DOHH2 (cell line): ENCODE results near the gene SCN5A.

Experiments used
- H3F3A ChIP-seq: fragments of 200-600 bp; sonication (generic), shearing (Covaris generic); 2 replicates; pipeline ENCODE4 v1.6.0; 2016; ENCODE audit warnings: antibody characterized with exemption, mild to moderate bottlenecking; ENCODE audit not compliant: control insufficient read depth, insufficient read depth
- H3K27ac ChIP-seq: fragments of 200-600 bp; sonication (generic); 2 replicates; pipeline ENCODE4 v1.5.1; 2014; ENCODE audit warnings: low read depth, mild to moderate bottlenecking, low read length, moderate library complexity
- H3K27me3 ChIP-seq: fragments of 200-600 bp; sonication (generic); 2 replicates; pipeline ENCODE4 v1.6.1; 2014; ENCODE audit warnings: mild to moderate bottlenecking, low read length, mixed read lengths; ENCODE audit not compliant: control insufficient read depth
- H3K36me3 ChIP-seq: fragments of 200-600 bp; sonication (generic); 2 replicates; pipeline ENCODE4 v1.6.1; 2014; ENCODE audit warnings: mild to moderate bottlenecking, low read length, moderate library complexity, mixed read lengths; ENCODE audit not compliant: control insufficient read depth
- H3K4me1 ChIP-seq: fragments of 200-600 bp; sonication (generic); 2 replicates; pipeline ENCODE4 v1.6.1; 2014; ENCODE audit warnings: mild to moderate bottlenecking, low read length, mixed read lengths; ENCODE audit not compliant: control insufficient read depth
- H3K4me2 ChIP-seq: fragments of 200-600 bp; sonication (generic); 2 replicates; pipeline ENCODE4 v1.6.0; 2014; ENCODE audit warnings: mild to moderate bottlenecking, low read length, moderate library complexity
- H3K4me3 ChIP-seq: fragments of 200-600 bp; sonication (generic); 2 replicates; pipeline ENCODE4 v1.5.1; 2014; ENCODE audit warnings: mild to moderate bottlenecking, low read length, mixed read lengths
- H3K79me2 ChIP-seq: fragments of 200-600 bp; sonication (generic); 2 replicates; pipeline ENCODE4 v1.6.1; 2014; ENCODE audit warnings: mild to moderate bottlenecking, low read length, mixed read lengths; ENCODE audit not compliant: control insufficient read depth
- H3K9me2 ChIP-seq: fragments of 200-600 bp; sonication (generic); replicated peaks from 2 replicates; pipeline ENCODE4 v1.6.1; 2014; ENCODE audit warnings: mild to moderate bottlenecking, low read length, mixed read lengths; ENCODE audit not compliant: control insufficient read depth
- H3K9me3 ChIP-seq: fragments of 200-600 bp; sonication (generic); 2 replicates; pipeline ENCODE4 v1.6.1; 2014; ENCODE audit warnings: antibody characterized with exemption, low read length, mixed read lengths; ENCODE audit not compliant: control insufficient read depth, insufficient read depth
- H4K20me1 ChIP-seq: fragments of 200-600 bp; sonication (generic); 2 replicates; pipeline ENCODE4 v1.6.0; 2014; ENCODE audit warnings: low read depth, mild to moderate bottlenecking, antibody characterized with exemption, low read length, moderate library complexity; ENCODE audit not compliant: control insufficient read depth, insufficient read depth
- CTCF ChIP-seq: fragments of 200-600 bp; sonication (generic); IDR thresholded peaks from one replicate; pipeline ENCODE4 v1.5.1; 2014; ENCODE audit warnings: antibody characterized with exemption, mild to moderate bottlenecking, low read depth, low read length; ENCODE audit not compliant: poor library complexity, severe bottlenecking
- EZH2phosphoT487 ChIP-seq: fragments of 200-600 bp; sonication (generic); IDR thresholded peaks from 2 replicates; pipeline ENCODE4 v1.6.1; 2017; ENCODE audit warnings: borderline replicate concordance, mild to moderate bottlenecking, antibody characterized with exemption, low read length, moderate library complexity, mixed read lengths

The SCN5A gene

GRCh38 chr3:38606561-38606960, 42.9 kb downstream of the SCN5A start:
- Histone ChIP-seq H4K20me1 (no peaks in the 10 kb centered on the region), H3K27ac (no peak overlapping the region), H3K79me2 (no peaks in the 10 kb centered on the region), H3K9me2 (no peaks in the 10 kb centered on the region), H3K4me2 (no peak overlapping the region), H3K4me1 (no peaks in the 10 kb centered on the region), H3K9me3 (no peaks in the 10 kb centered on the region), H3K4me3 (no peak overlapping the region), H3K27me3 (no peaks in the 10 kb centered on the region), H3F3A (no peaks in the 10 kb centered on the region), H3K36me3 (no peaks in the 10 kb centered on the region)
- TF ChIP-seq EZH2phosphoT487 (no peak), CTCF (no peak)

- Histone ChIP-seq H3K36me3 (no peaks in the 10 kb centered on the region), H3K9me3 (no peaks in the 10 kb centered on the region), H3K4me2 (no peak overlapping the region), H3F3A (no peaks in the 10 kb centered on the region), H3K4me1 (no peaks in the 10 kb centered on the region), H3K27me3 (no peaks in the 10 kb centered on the region), H4K20me1 (no peaks in the 10 kb centered on the region), H3K27ac (no peak overlapping the region), H3K79me2 (no peaks in the 10 kb centered on the region), H3K9me2 (no peaks in the 10 kb centered on the region), H3K4me3 (no peak overlapping the region)
- TF ChIP-seq EZH2phosphoT487 (no peak), CTCF (no peak)
Measured at GRCh38 chr3:38605981-38606380, 43.5 kb downstream of the SCN5A start.

GRCh38 chr3:38604246-38604645, 45.2 kb downstream of the SCN5A start:
- no peaks in the 10 kb centered on the region for H3K36me3 ChIP-seq
- no peaks in the 10 kb centered on the region for H3F3A ChIP-seq
- H3K27me3 ChIP-seq = no peaks in the 10 kb centered on the region
- H3K4me3 ChIP-seq = no peak overlapping the region
- no peaks in the 10 kb centered on the region for H3K9me2 ChIP-seq
- no peaks in the 10 kb centered on the region for H3K79me2 ChIP-seq
- H3K9me3 ChIP-seq = no peaks in the 10 kb centered on the region
- no peaks in the 10 kb centered on the region for H3K4me1 ChIP-seq
- H4K20me1 ChIP-seq = no peaks in the 10 kb centered on the region
- no peak overlapping the region for H3K27ac ChIP-seq
- no peak overlapping the region for H3K4me2 ChIP-seq
- TF ChIP-seq EZH2phosphoT487 (no peak), CTCF (no peak)

- Histone ChIP-seq H3K4me2 (no peak overlapping the region), H3K36me3 (no peaks in the 10 kb centered on the region), H3K27ac (no peak overlapping the region), H3K27me3 (no peaks in the 10 kb centered on the region), H3K9me3 (no peaks in the 10 kb centered on the region), H3K79me2 (no peaks in the 10 kb centered on the region), H3K4me1 (no peaks in the 10 kb centered on the region), H3K9me2 (no peaks in the 10 kb centered on the region), H3F3A (no peaks in the 10 kb centered on the region), H4K20me1 (no peaks in the 10 kb centered on the region), H3K4me3 (no peak overlapping the region)
- no peak for TF ChIP-seq CTCF
- no peak for TF ChIP-seq EZH2phosphoT487
Measured at GRCh38 chr3:38603731-38604131, 45.8 kb downstream of the SCN5A start.
